ENCODE data around the gene TMEM38B.
"Not testable (repeated sequence)": the region's sequence is repeated elsewhere in the genome, so short reads cannot be mapped to it uniquely, and the experiment has no call there.

Gene TMEM38B

GRCh38 chr9:105716146-105716545 is 21.8 kb downstream of the TMEM38B start:
- no peak for DNase-seq (ENCODE audit: low read depth, low spot score)

- DNase-seq (ENCODE audit: low read depth, low spot score): no peak
These were observed 27.8 kb downstream of the TMEM38B start for GRCh38 chr9:105722099-105722498.

DNA sequence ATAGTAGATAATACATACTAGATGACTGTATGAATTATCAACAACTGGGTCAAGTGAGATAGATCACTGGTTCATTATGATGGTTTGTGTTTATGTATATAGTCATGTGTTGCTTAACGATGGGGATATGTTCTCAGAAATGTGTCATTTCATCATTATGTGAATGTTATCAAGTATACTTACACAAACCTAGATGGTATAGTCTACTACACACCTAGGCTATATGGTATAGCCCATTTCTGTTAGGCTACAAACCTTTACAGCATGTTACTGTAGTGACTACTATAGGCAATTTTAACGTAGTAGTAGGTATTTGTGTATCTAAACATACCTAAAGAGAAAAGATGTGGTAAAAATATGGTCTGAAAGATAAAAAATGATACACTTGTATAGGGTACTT is 31.0 kb downstream of the TMEM38B start:
- no peak for DNase-seq (ENCODE audit: low read depth, low spot score)

GRCh38 chr9:105728230-105728629 is 33.9 kb downstream of the TMEM38B start:
- DNase-seq (ENCODE audit: low read depth, low spot score): not testable (repeated sequence)

- DNase-seq (ENCODE audit: low read depth, low spot score): not testable (repeated sequence)
These were observed 37.1 kb downstream of the TMEM38B start for GRCh38 chr9:105731420-105731819.

DNA sequence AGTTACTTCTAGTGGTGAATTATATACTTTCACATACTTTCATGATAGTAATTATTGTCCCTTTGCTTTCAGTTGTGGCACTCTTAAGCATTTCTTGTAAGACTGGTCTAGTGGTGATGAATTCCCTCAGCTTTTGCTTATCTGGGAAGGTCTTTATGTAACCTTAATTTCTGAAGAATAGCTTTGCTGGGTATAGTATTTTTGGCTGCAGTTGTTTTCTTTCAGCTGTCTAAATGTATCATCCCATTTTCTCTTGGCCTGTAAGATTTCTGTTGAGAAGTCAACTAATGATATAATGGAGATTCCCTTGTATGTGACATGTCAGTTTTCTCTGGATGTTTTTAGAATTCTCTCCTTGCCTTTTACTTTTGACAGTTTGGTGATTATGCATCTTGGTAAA is 41.0 kb downstream of the TMEM38B start:
- DNase-seq (ENCODE audit: low read depth, low spot score): no peak

GRCh38 chr9:105737205-105737604 is 42.9 kb downstream of the TMEM38B start:
- no peak for DNase-seq (ENCODE audit: low read depth, low spot score)

DNA sequence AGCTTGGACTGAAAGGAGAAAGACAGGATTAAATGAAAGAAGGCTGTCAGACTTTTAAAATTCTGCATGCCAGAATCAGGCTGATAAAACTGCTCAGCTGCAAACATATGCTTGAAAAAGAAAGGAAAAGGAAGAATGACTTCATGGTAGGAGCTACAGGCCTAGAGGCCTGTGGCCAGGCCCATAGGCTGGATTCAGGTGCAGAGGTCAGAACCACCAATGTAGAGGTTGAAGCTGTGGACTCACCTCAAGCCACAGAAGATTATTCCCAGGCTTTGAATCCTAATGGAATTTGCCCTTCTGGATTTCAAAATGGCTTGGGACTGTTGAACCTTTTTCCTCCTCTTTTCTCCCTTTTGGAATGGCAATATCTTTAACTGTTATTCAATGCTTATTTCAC is 47.7 kb downstream of the TMEM38B start:
- DNase-seq (ENCODE audit: low read depth, low spot score): no peak

- DNase-seq (ENCODE audit: low read depth, low spot score): not testable (repeated sequence)
These were observed 53.0 kb downstream of the TMEM38B start for GRCh38 chr9:105747325-105747724.

GRCh38 chr9:105751761-105752160 is 57.4 kb downstream of the TMEM38B start:
- DNase-seq (ENCODE audit: low read depth, low spot score): no peak

- no peak for DNase-seq (ENCODE audit: low read depth, low spot score)
These were observed 63.3 kb downstream of the TMEM38B start for GRCh38 chr9:105757496-105758251.

DNA sequence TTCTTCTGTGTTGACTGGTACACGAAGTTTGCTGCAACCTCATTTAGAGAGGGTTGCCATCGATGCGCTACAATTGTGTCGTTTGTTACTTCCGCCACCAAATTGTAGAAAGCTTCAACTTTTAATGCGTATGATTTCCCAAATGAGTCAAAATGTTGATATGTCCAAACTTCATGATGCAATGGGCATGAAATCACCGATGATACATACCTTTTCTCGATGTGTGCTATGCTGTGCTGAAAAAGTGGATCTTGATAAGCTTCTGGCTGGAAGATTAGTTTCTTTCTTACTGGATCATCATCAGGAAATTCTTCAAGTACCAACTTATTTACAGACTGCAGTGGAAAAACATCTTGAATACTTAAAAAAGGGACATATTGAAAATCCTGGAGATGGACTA is 65.7 kb downstream of the TMEM38B start:
- no peak for DNase-seq (ENCODE audit: low read depth, low spot score)

GRCh38 chr9:105782561-105783494 is 88.5 kb downstream of the TMEM38B start:
- DNase-seq (ENCODE audit: low read depth, low spot score): not testable (repeated sequence)

DNA sequence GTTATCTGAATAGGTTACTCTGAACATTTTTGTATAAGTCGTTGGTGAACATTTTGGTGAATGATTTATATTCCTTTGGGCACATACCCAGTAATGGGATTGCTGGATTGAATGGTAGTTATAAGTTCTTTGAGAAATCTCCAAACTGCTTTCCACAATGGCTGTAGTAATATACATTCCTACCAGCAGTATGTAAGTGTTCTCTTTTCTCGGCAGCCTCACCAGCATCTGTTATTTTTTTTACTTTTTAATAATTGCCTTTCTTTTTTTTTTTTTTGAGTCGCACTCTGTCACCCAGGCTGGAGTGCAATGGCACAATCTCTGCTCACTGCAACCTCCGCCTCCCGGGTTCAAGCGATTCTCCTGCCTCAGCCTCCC is 89.1 kb downstream of the TMEM38B start:
- not testable (repeated sequence) for DNase-seq (ENCODE audit: low read depth, low spot score)

DNA sequence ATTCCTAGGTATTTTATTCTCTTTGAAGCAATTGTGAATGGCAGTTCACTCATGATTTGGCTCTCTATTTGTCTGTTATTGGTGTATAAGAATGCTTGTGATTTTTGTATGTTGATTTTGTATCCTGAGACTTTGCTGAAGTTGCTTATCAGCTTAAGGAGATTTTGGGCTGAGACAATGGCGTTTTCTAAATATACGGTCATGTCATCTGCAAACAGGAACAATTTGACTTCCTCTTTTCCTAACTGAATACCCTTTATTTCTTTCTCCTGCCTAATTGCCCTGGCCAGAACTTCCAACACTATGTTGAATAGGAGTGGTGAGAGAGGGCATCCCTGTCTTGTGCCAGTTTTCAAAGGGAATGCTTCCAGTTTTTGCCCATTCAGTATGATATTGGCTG is 92.5 kb downstream of the TMEM38B start:
- not testable (repeated sequence) for DNase-seq (ENCODE audit: low read depth, low spot score)

DNA sequence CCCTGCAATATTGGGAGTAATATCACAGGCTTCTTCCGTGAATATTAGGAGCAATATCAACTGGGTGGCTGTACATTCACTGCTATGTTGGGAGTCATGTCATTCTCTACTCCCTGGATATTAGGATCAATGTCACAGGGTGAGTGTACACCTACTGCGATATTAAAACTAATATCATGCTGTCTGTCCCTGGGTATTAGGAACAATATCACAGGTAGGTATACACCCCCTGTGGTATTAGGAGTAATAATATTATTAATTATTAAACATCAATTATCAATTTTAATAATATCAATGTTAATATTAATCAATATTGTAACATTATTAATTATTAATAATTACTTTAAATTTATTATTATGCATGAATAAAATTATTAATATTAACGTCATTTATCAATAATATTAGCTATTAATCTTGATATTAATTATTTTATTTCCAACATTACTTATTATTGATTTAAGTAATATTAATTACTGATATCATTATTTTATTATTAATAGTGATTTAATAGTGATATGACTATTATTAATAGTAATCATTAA is 121.9 kb downstream of the TMEM38B start:
- no peak for DNase-seq (ENCODE audit: low read depth, low spot score)

DNA sequence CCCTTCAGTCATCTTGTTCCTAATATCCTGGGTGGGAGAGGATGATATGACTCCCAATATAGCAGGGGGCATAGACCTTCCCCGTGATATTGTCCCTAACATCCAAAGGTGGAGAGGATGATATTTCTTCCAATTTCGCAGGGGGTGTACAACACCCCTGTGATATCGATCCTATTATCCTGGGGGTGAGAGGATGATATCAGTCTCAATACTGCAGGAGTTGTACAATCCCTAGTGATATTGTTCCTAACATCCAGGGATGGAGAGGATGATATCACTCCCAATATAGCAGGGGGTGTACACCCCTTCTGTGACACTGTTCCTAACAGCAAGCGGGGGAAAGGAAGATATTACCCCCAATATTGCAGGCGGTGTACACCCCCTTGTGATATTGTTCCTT is 122.6 kb downstream of the TMEM38B start:
- DNase-seq (ENCODE audit: low read depth, low spot score): no peak

GRCh38 chr9:105818903-105819302 is 124.6 kb downstream of the TMEM38B start:
- no peak for DNase-seq (ENCODE audit: low read depth, low spot score)

DNA sequence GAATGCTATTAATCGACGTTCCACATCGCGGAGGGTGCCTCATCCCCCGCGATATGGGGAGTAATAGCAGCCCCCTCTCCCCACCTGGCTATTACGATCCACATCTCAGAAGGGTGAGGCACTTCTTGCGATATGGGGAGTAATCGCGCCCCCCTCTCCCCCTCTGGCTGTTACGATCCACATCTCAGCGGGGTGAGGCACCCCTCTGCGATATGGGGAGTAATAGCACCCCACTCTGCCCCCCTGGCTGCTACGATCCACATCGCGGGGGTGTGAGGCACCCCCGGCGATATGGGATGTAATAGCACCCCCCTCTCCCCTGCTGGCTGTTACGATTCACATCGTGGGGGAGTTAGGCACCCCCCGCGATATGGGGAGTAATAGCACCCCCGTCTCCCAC is 128.5 kb downstream of the TMEM38B start:
- no peak for DNase-seq (ENCODE audit: low read depth, low spot score)

Data from activated naive CD8-positive, alpha-beta T cell treated with anti-CD3 and anti-CD28 coated beads, Interleukin-2, amount 50 U/mL, for 16 hours (primary cell).